Measurements from ENCODE around the gene C16orf96. TPM values are rescaled to one million over a fixed set of nuclear protein-coding genes. Genes with fewer than 3 reads are reported as not detected.

The C16orf96 gene
- total and polyA plus RNA-seq, 2 of the 13 experiments (the other 11 are each of a cell fraction or from before 2014, with no cell fraction given): 0.03 TPM; not detected in 1

- TF ChIP-seq ZNF407 (CRISPR knock-in tag; IDR thresholded peaks at IDR 0.05; ENCODE audit: not compliant biosample characterization): peak; percentile 99
- peak; percentile 86 for TF ChIP-seq HNF4G (IDR thresholded peaks at IDR 0.05; ENCODE audit: borderline replicate concordance, low read depth, low read length)
- TF ChIP-seq HNF4G (CRISPR knock-in tag; IDR thresholded peaks at IDR 0.05; ENCODE audit: borderline replicate concordance, low read depth): peak; percentile 98
- TF ChIP-seq ZNF382 (CRISPR knock-in tag; IDR thresholded peaks at IDR 0.05; ENCODE audit: borderline replicate concordance): no peak; the same call in 1 of the 2 replicates
- peak; percentile 86 for TF ChIP-seq RARA (CRISPR knock-in tag; IDR thresholded peaks at IDR 0.05)
- TF ChIP-seq POGZ (CRISPR knock-in tag; IDR thresholded peaks at IDR 0.05): peak; percentile 97
- peak; percentile 100 for TF ChIP-seq ZNF678 (CRISPR knock-in tag; IDR thresholded peaks at IDR 0.05)
- peak; percentile 100 for TF ChIP-seq ERF (CRISPR knock-in tag; IDR thresholded peaks at IDR 0.05)
- peak; percentile 99 for TF ChIP-seq ZNF256 (CRISPR knock-in tag; conservative IDR thresholded peaks at IDR 0.05)
- TF ChIP-seq ZNF839 (CRISPR knock-in tag; IDR thresholded peaks at IDR 0.05; ENCODE audit: borderline replicate concordance): peak; percentile 93
- TF ChIP-seq ZNF432 (CRISPR knock-in tag; IDR thresholded peaks at IDR 0.05; ENCODE audit: borderline replicate concordance): peak; percentile 82; the same call in 1 of the 2 replicates
- peak; percentile 100 for TF ChIP-seq ZNF547 (CRISPR knock-in tag; IDR thresholded peaks at IDR 0.05)
- peak; percentile 90 for TF ChIP-seq ZBTB3 (CRISPR knock-in tag; IDR thresholded peaks at IDR 0.05; ENCODE audit: borderline replicate concordance, low read depth)
- peak; percentile 94; the same call in 1 of the 2 replicates for TF ChIP-seq SP140L (CRISPR knock-in tag; IDR thresholded peaks at IDR 0.05; ENCODE audit: borderline replicate concordance)
- TF ChIP-seq EP300 (IDR thresholded peaks at IDR 0.05; ENCODE audit: low read depth in 2 of 2, low read length in 2 of 2): peak; percentile 6 to 39; a peak in 1 of 4 replicates
- TF ChIP-seq EP300 (CRISPR knock-in tag; IDR thresholded peaks at IDR 0.05; ENCODE audit: borderline replicate concordance): peak; percentile 73
- TF ChIP-seq PRDM15 (CRISPR knock-in tag; IDR thresholded peaks at IDR 0.05): peak; percentile 80
These were observed 17.5 kb upstream of the C16orf96 start, which contains the start of gene CDIP1 (continued) for GRCh38 chr16:4538350-4539235.

All from HepG2 (cell line).